Measurements from ENCODE around the gene PLD4. TPM values are rescaled to one million over a fixed set of nuclear protein-coding genes. Genes with fewer than 3 reads are reported as not detected.
"Not testable (repeated sequence)": the region's sequence is repeated elsewhere in the genome, so short reads cannot be mapped to it uniquely, and the experiment has no call there.

Gene PLD4
- total RNA-seq, 1 experiment from 2014 or later, result 0.15 TPM

GRCh38 chr14:104903990-104904389 is 20.7 kb upstream of the PLD4 start:
- ATAC-seq (no peak), DNase-seq (ENCODE audit: low read depth, low spot score) (no peak)
- no peak overlapping the region for H3K27ac ChIP-seq (ENCODE audit: low read length)
- ChIA-PET POLR2A (no interaction called here), CTCF (no interaction called here)
- no TSS peak for BruUV-seq (replicated peaks)
- in situ Hi-C loops (cut with HindIII; ENCODE audit: low pct_unique_long_range_greater_than_20kb, low sequenced_read_pairs) (no loop called here), intact Hi-C loops (cut with micrococcal nuclease; ENCODE audit: unreplicated experiment) (no loop called here)
- no peaks in the 10 kb centered on the region for H3K36me3 ChIP-seq (ENCODE audit: control insufficient read depth, insufficient read depth, low read length)
- no peak overlapping the region for H3K4me3 ChIP-seq (ENCODE audit: low read depth in 2 of 2, low read length in 2 of 2)
- H3K27me3 ChIP-seq (ENCODE audit: control insufficient read depth, insufficient read depth, low read length), result no peaks in the 10 kb centered on the region
- no peak for TF ChIP-seq SIN3A (IDR thresholded peaks at IDR 0.05; ENCODE audit: borderline replicate concordance, insufficient read depth, low read depth, low read length)
- TF ChIP-seq, protein P1, sequence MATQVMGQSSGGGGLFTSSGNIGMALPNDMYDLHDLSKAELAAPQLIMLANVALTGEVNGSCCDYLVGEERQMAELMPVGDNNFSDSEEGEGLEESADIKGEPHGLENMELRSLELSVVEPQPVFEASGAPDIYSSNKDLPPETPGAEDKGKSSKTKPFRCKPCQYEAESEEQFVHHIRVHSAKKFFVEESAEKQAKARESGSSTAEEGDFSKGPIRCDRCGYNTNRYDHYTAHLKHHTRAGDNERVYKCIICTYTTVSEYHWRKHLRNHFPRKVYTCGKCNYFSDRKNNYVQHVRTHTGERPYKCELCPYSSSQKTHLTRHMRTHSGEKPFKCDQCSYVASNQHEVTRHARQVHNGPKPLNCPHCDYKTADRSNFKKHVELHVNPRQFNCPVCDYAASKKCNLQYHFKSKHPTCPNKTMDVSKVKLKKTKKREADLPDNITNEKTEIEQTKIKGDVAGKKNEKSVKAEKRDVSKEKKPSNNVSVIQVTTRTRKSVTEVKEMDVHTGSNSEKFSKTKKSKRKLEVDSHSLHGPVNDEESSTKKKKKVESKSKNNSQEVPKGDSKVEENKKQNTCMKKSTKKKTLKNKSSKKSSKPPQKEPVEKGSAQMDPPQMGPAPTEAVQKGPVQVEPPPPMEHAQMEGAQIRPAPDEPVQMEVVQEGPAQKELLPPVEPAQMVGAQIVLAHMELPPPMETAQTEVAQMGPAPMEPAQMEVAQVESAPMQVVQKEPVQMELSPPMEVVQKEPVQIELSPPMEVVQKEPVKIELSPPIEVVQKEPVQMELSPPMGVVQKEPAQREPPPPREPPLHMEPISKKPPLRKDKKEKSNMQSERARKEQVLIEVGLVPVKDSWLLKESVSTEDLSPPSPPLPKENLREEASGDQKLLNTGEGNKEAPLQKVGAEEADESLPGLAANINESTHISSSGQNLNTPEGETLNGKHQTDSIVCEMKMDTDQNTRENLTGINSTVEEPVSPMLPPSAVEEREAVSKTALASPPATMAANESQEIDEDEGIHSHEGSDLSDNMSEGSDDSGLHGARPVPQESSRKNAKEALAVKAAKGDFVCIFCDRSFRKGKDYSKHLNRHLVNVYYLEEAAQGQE (IDR thresholded peaks at IDR 0.05; ENCODE audit: insufficient read depth in 1 of 2, low read depth in 2 of 2, low read length in 1 of 2), result no peak
- TF ChIP-seq TCF7L2 (IDR thresholded peaks at IDR 0.05; ENCODE audit: low read depth, low read length), result no peak
- no peaks in the 10 kb centered on the region for H3K4me1 ChIP-seq (ENCODE audit: control insufficient read depth, insufficient read depth, low read length)
- H3K9me3 ChIP-seq (ENCODE audit: control insufficient read depth, insufficient read depth, low read depth, low read length), result no peaks in the 10 kb centered on the region

GRCh38 chr14:104904650-104905578 is 19.8 kb upstream of the PLD4 start:
- H3K4me1 ChIP-seq (ENCODE audit: control insufficient read depth, insufficient read depth, low read length), result not testable (repeated sequence)

GRCh38 chr14:104905579-104905933 is 19.1 kb upstream of the PLD4 start:
- intact Hi-C loops (cut with micrococcal nuclease; ENCODE audit: unreplicated experiment); H3K36me3 ChIP-seq (ENCODE audit: control insufficient read depth, insufficient read depth, low read length); H3K27me3 ChIP-seq (ENCODE audit: control insufficient read depth, insufficient read depth, low read length); H3K4me1 ChIP-seq (ENCODE audit: control insufficient read depth, insufficient read depth, low read length); H3K4me3 ChIP-seq (ENCODE audit: low read depth in 2 of 2, low read length in 2 of 2); ATAC-seq; H3K9me3 ChIP-seq (ENCODE audit: control insufficient read depth, insufficient read depth, low read depth, low read length); DNase-seq (ENCODE audit: low read depth, low spot score); POLR2A ChIA-PET; in situ Hi-C loops (cut with HindIII; ENCODE audit: low pct_unique_long_range_greater_than_20kb, low sequenced_read_pairs); H3K27ac ChIP-seq (ENCODE audit: low read length); BruUV-seq (replicated peaks): not testable (repeated sequence)
- CTCF ChIA-PET, result interaction anchor here (0.9 kb wide), 1 partner anchor 11 kb away, joined by 6 read pairs; no protein-coding TSS in a partner anchor

More at GRCh38 chr14:104904650-104905578, 19.8 kb upstream of the PLD4 start:
- POLR2A ChIA-PET; H3K27ac ChIP-seq (ENCODE audit: low read length); DNase-seq (ENCODE audit: low read depth, low spot score); H3K9me3 ChIP-seq (ENCODE audit: control insufficient read depth, insufficient read depth, low read depth, low read length); in situ Hi-C loops (cut with HindIII; ENCODE audit: low pct_unique_long_range_greater_than_20kb, low sequenced_read_pairs); H3K36me3 ChIP-seq (ENCODE audit: control insufficient read depth, insufficient read depth, low read length); H3K27me3 ChIP-seq (ENCODE audit: control insufficient read depth, insufficient read depth, low read length); ATAC-seq; H3K4me3 ChIP-seq (ENCODE audit: low read depth in 2 of 2, low read length in 2 of 2); intact Hi-C loops (cut with micrococcal nuclease; ENCODE audit: unreplicated experiment); BruUV-seq (replicated peaks): not testable (repeated sequence)
- CTCF ChIA-PET, result interaction anchor here (0.9 kb wide), 1 partner anchor 10 kb away, joined by 6 read pairs; no protein-coding TSS in a partner anchor
